SHP77 treated with DMSO at 0.1 percent for 48 hours (cell line): Measurements from ENCODE around the gene HDAC9.
A peak's percentile ranks its signal among the peaks of the same experiment; 100 is the strongest.

Experiments used
- DNase-seq: peaks from one replicate; lab custom pipeline; 2025; lab: John Stamatoyannopoulos, UW

HDAC9 gene

DNA sequence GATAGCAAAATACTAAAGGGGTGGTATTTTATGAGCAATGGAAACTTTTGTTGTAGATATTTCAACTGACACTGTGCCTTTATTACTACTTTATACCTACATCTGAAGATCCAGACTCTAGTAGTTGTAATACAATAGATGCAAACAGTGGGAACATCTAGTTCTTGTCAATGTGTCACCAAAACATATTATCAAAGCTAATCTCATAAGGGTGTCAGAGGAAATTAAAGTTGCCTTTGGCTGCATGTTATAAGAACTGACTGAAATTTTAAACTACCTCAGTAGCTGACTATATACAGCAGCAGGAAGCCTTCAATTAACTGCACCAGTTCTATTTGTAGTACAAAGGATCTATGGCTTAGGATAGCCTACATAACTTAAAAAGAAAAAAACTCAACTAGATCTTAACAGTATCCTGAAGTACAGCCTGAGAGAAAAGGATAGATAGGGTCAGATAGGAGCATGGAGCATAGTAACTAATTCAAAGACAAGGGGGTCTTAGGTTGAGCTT lies 30.9 kb downstream of the HDAC9 start:
- DNase-seq, result no peak

DNA sequence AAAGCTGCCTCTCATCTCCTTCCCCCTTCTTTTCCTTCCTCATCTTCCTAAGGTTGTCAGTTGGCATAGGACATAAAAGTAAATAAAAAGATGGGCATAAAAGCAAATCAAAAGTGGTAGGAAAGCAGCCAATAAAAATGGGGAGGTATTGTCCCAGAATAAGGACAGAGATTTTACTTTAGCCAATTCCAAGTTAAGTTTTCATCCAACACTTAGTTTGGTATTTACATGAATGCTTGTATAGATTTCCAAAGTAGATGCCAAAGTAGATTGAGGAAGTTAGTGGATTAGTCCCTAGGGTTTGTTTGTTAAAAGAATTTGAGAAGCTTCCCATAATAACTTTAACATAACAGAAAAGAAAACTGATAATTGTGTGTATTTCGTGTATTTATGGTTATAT lies 33.7 kb downstream of the HDAC9 start:
- no peak for DNase-seq

GRCh38 chr7:18530224-18531179 lies 35.0 kb downstream of the HDAC9 start:
- DNase-seq, result no peak

DNA sequence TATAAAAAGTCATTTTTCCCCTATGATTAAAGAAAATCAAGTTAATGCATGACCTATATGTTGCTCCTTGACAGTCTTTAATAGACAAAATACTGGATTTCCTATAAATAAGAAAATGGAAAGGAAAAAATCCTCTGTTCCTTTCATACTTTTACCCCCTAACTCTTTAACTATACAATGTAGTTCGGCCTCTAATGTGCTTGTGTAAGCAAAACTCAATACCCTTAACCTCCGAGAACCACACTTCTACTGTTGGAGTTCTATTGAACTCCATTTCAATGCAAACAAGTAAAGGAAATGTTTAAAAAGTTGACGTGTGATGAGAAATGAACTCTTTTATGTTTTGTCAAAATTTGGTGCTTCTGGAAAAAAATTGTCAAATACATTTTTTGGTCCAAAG lies 36.0 kb downstream of the HDAC9 start:
- DNase-seq, result no peak

DNA sequence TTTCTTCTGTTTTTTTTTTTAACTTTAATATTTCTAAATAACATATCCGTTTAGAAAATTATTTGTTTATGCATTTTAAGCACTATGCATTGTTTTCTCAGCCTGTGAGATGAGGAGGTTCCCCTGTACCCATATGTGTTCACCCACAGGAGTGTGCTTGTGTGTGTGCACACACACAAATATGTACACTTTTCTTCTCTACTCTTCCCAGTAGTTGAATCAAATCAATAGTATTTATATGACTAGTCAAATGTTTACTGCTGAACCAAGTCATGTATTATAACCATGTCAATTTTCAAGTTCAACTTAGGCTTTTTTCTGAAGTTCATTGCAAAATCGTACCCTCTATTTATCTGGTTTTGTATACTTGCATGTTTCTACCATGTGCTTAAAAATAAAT lies 37.3 kb downstream of the HDAC9 start:
- no peak for DNase-seq

DNA sequence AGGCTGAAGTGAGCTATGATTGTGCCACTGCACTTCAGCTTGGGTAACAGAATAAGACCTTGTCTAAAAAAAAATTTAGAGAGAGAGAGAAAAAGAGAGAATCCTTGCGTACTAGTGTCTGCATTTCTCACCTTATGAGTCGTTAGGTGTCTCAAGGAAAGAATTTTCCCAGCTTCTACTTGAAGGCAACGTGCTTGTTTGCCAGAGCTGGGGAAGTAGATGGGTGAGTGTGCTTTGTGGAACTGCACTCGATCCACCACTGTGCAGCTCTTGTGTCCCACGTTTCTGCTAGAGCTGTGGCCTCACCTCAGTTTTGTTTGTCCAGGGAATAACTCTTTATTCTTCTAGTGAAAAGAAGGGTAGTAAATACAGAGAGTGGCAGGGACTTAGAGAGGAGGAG lies 38.9 kb downstream of the HDAC9 start:
- no peak for DNase-seq

DNA sequence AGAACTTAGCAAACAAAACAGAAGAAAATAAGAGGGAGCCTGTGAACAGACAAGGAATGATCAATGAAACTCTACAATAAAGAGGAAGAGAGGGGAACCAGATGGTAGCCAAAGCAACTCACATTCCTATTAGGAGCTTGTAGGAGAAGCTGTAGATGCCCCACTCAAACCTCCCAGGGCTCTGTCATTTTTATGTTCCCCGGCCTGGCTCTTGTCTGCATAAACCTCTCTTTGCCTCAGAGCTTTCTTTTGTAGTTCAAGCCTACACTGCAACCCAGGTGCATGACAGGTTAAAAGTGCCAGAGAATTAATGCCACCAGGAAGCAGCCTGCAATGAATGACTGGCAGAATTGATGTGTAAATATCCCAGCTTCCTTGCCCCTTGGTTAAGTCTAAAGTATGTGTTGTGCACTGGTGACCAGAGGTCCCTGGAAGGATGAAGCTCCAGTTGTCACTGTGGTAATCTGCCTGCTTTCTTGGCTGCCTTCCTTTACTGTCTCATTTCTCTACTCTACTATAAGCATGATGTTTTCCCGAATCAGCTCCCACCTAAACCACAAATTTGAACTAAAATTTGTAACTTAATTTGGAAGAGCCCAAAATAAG lies 40.4 kb downstream of the HDAC9 start:
- peak; percentile 7 for DNase-seq

DNA sequence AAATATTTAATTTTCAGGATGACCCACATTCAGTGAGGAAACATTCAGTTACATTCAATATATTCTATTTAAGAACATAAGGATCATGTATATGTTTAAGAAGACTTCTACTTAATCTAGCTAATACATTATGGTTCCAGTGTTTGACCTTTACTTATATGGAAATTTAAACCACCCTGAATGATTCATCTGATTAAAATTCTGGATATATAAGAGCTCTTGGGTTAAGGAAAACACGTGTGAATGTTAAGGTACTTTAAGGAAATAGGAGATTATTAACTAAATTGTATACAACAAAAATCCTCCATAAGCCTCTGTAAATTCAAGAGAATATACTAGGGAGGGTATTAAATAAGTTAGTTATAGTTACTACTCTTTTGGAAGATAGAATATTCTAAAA lies 40.9 kb downstream of the HDAC9 start:
- no peak for DNase-seq

DNA sequence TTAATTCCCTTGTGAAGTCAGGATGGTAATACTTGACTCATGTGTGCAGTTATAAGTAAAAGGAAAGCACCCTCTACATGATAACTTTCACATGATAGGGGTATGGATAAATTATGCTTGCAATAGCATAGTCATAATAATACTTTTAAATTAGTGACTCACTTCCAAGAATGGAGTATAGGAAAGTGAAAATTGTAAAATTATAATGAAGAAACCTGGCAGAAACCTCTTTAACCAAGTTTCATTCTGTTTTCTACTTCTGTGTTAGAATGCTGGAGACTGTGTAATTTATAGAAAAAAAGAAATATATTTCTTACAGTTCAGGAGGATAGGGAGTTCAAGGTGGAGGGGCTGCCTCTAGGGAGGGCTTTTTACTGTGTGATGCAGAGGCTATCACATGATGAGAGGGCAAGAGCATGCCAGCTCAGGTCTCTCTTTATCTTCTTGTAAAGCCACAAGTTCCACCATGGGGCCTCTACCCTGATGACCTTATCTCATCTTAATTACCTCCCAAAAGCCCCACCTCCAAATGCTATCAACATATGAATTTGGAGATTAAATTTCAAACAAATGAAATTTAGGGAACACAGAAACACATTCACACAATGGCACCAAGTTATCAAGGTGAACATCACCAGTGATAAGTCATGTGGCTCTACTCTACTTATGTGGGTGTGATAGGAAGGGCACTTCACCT lies 43.2 kb downstream of the HDAC9 start:
- DNase-seq, result no peak

DNA sequence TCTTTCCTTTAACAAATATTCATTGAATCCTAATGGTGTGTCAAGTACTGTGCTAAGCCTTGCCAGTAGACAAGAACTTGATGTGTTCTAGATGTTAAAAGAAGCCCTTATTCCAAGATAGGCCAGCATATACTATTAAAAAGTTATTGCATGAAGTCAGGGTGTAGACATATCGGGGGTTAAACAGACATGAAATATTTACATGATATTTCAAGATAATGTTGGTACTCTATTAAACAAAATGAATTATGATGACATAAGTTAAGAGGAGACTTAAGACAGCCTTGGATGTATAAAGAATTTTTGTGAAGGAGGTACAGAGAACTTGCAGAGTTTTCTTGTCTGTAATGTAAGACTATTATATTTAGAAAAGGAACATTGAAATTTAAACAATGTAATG lies 44.8 kb downstream of the HDAC9 start:
- no peak for DNase-seq

- DNase-seq, result no peak
These were observed 45.8 kb downstream of the HDAC9 start for GRCh38 chr7:18541181-18541870.

DNA sequence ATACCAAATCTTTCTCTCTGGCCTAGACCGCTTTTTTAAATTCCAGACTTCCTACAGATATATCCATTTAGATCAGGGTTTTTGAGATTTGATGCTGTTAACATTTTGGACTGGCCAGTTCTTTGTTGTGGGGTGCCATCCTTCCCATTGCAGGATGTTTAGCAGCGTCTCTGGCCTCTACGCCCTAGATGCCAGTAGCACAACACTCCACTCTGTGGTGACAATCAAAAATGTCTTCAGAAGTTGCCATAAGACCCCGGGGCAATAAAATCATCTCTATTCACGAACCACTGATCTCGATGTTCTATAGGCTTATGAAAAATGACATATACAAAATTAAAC lies 46.3 kb downstream of the HDAC9 start:
- DNase-seq, result no peak

GRCh38 chr7:18546576-18546975 lies 51.0 kb downstream of the HDAC9 start:
- no peak for DNase-seq

DNA sequence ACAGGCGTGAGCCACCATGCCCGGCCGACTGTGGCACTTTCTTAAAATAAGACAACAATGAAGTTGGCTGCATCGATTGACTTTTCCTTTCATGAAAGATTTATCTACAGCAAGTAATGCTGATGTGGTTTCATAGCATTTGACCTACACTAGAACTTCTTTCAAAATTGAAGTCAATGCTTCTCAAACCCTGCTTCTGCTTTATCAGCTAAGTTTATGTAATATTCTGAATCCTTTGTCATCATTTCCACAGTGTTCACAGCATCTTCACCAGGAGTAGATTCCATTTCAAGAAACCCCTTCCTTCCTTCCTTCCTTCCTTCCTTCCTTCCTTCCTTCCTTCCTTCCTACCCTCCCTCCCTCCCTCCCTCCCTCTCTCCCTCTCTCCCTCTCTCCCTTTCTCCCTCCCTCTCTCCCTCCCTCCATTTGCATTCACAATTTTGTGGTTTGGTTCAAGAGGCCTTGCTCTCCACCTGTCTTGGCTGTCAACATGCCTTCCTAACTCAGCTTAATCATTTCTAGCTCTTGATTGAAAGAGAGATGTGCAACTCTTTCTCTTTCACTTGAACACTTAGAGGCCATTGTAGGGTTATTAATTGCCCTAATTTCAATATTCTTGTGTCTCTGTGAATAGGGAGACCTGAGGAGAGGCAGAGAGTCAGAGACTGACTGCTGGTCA lies 52.1 kb downstream of the HDAC9 start:
- DNase-seq, result no peak

GRCh38 chr7:18548534-18548933 lies 53.0 kb downstream of the HDAC9 start:
- no peak for DNase-seq

DNA sequence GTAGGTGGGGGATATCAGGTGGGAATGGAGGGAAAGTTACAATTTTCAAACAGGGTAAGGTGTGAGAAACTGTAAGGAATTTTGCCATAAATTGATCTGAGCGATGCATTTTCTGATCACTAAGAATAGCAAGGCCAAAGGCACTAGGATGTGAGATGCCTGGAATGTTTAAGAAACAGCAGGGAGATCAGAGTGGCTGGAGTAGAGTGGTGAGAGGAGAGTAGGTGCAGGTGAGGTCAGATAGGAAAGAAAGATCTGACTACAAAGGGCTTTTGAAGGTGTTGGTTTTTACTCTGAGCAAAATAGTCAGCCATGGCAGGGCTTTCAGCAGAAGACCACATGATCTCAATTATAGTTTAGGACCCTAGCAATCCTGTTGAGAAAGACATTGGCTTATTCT lies 55.0 kb downstream of the HDAC9 start:
- no peak for DNase-seq

GRCh38 chr7:18552316-18552916 lies 56.9 kb downstream of the HDAC9 start:
- DNase-seq, result no peak

DNA sequence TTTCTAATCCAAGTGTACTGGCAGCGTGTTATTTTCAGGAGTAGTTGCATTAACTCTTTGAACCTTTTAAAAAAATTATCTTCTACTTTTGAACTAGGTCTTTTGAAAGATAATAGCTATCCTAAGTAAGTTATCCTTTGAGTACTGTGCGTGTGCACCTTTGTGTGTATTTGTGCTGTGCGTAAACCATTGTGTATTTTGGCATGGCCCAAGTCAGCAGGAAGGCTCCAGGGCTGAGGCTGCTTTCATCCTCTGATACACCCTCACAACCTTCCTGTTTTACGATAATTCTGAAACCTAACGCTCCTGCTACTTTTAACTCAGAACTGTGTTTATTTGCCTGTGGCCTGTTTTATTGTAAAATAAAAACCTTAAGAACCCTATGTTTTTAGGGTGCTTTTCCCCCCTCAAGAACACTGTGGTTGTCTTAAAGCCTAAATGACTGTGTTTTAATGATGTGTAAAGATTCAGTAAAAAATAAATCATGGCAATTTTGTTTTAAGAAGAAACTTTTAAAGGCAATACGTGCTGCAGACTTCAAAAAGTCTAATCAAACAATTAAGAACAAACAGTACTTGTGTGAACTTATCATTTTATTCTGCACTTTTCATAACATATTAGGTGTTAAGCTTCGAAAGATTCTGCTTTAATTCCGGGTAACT lies 57.5 kb downstream of the HDAC9 start:
- peak; percentile 82 for DNase-seq

DNA sequence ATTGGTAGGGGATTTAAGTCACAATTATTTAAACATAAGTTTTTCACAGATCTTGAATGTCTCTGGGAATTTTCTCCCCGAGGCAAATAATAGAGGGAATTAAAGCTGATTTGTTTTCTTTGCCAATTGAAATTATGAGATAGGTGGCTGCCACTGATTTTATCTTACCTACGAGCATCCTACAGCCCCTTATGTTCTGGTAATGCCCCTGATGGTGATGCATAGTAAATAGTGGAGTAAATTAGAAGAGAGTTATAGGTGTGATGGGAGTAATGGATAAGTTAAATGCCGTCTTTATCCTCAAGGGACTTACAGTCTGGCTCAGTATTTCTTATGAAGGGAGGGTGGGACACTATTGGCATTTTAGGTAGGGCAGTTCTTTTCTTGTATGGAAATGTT lies 58.1 kb downstream of the HDAC9 start:
- no peak for DNase-seq

GRCh38 chr7:18555120-18555519 lies 59.6 kb downstream of the HDAC9 start:
- DNase-seq, result no peak

GRCh38 chr7:18555968-18556367 lies 60.4 kb downstream of the HDAC9 start:
- no peak for DNase-seq
